K562 (cell line): ENCODE results near the gene AHCYL2. TPM values are rescaled to one million over a fixed set of nuclear protein-coding genes. Genes with fewer than 3 reads are reported as not detected.

Experiments used
- CBFB ChIP-seq: sonication (generic); formaldehyde crosslinking; IDR thresholded peaks from 2 replicates; pipeline ENCODE4 v1.4.0; 2020; ENCODE audit warnings: mild to moderate bottlenecking, missing genetic modification reagents
- CEBPG ChIP-seq, 3 experiments: fragments of 200-800 bp in 1 of 3; sonication (Bioruptor generic) in 1 of 3; sonication (generic) in 1 of 3; formaldehyde crosslinking in 1 of 3; IDR thresholded peaks in 2 of 3; conservative IDR thresholded peaks in 1 of 3; 2 replicates each; pipeline versions ENCODE4 v1.6.1 to v1.8.0; 2016 to 2022; ENCODE audit warnings: missing compliant biosample characterization in 2 of 3, missing genetic modification characterization in 2 of 3, mild to moderate bottlenecking in 1 of 3, missing genetic modification reagents in 1 of 3
- CREB1 ChIP-seq, 2 experiments: sonication (generic) in 1 of 2; formaldehyde crosslinking in 1 of 2; IDR thresholded peaks; 2 replicates each; pipeline versions ENCODE4 v1.6.1 to v1.8.0; 2012 to 2022; ENCODE audit warnings: inconsistent platforms in 1 of 2, mild to moderate bottlenecking in 1 of 2, missing genetic modification reagents in 1 of 2, moderate library complexity in 1 of 2
- CTBP1 ChIP-seq: fragments of 450-650 bp; IDR thresholded peaks from 2 replicates; pipeline ENCODE4 v1.6.1; 2016; ENCODE audit warnings: borderline replicate concordance
- CTCF ChIP-seq, 3 experiments: IDR thresholded peaks in 2 of 3; conservative IDR thresholded peaks in 1 of 3; 2 replicates each; pipeline ENCODE4 v1.5.1; 2011 to 2012; ENCODE audit warnings: low read length in 3 of 3, mild to moderate bottlenecking in 3 of 3, control low read depth in 2 of 3, improper control_type of control experiment in 1 of 3, inconsistent platforms in 1 of 3, low read depth in 1 of 3, mixed read lengths in 1 of 3, moderate library complexity in 1 of 3; ENCODE audit not compliant: insufficient read depth in 2 of 3
- DDX20 ChIP-seq: fragments of 450-650 bp; IDR thresholded peaks from 2 replicates; pipeline ENCODE4 v1.6.1; 2016; ENCODE audit warnings: missing genetic modification characterization, low read depth, mild to moderate bottlenecking, missing compliant biosample characterization, moderate library complexity
- ELF2 ChIP-seq: fragments of 250-450 bp; sonication (Bioruptor Pico); IDR thresholded peaks from 2 replicates; pipeline ENCODE4 v1.5.0; 2021; ENCODE audit warnings: mild to moderate bottlenecking
- ETV6 ChIP-seq, 3 experiments: fragments of 150-350 bp in 1 of 3; sonication (generic) in 1 of 3; formaldehyde crosslinking in 1 of 3; IDR thresholded peaks; 2 replicates each; pipeline versions ENCODE4 v1.6.1 to v1.8.0; 2014 to 2022; ENCODE audit warnings: borderline replicate concordance in 2 of 3, low read depth in 2 of 3, antibody characterized with exemption in 1 of 3, low read length in 1 of 3, mild to moderate bottlenecking in 1 of 3, missing genetic modification reagents in 1 of 3
- HDAC1 ChIP-seq, 2 experiments: fragments of 450-650 bp; IDR thresholded peaks; 2 replicates each; pipeline ENCODE4 v1.6.1; 2016 to 2017; ENCODE audit warnings: inconsistent platforms in 1 of 2, mild to moderate bottlenecking in 1 of 2, moderate library complexity in 1 of 2
- HNRNPUL1 ChIP-seq: fragments of 200-400 bp; formaldehyde crosslinking; IDR thresholded peaks from 2 replicates; pipeline ENCODE4 v1.6.1; 2017; ENCODE audit warnings: low read length
- KAT2B ChIP-seq: IDR thresholded peaks from one replicate; pipeline ENCODE4 v1.6.1; 2012; ENCODE audit warnings: low read depth, mild to moderate bottlenecking, control low read depth, inconsistent platforms, low read length, moderate library complexity
- KDM4B ChIP-seq, 2 experiments: fragments of 450-650 bp in 1 of 2; sonication (generic) in 1 of 2; IDR thresholded peaks; 2 replicates each; pipeline ENCODE4 v1.6.1; 2016 to 2017; ENCODE audit warnings: borderline replicate concordance in 2 of 2, antibody characterized with exemption in 1 of 2, low read depth in 1 of 2, mild to moderate bottlenecking in 1 of 2
- LCOR ChIP-seq: sonication (generic); formaldehyde crosslinking; IDR thresholded peaks from 2 replicates; pipeline ENCODE4 v1.8.0; 2022; ENCODE audit warnings: mild to moderate bottlenecking, missing genetic modification reagents
- MAFK ChIP-seq: IDR thresholded peaks from 2 replicates; pipeline ENCODE4 v1.6.1; 2011; ENCODE audit warnings: low read length, improper control_type of control experiment
- NCOA2 ChIP-seq, 2 experiments: fragments of 450-650 bp; IDR thresholded peaks; 2 replicates each; pipeline ENCODE4 v1.6.1; 2018; ENCODE audit warnings: mild to moderate bottlenecking in 2 of 2, moderate library complexity in 1 of 2; ENCODE audit not compliant: partially characterized antibody in 2 of 2
- NFE2 ChIP-seq: IDR thresholded peaks from 2 replicates; pipeline ENCODE4 v1.6.1; 2014; ENCODE audit warnings: antibody characterized with exemption, low read depth
- NR0B1 ChIP-seq: fragments of 450-650 bp; IDR thresholded peaks from one replicate; pipeline ENCODE4 v1.6.1; 2018; ENCODE audit warnings: mild to moderate bottlenecking, moderate library complexity; ENCODE audit not compliant: partially characterized antibody
- PCBP1 ChIP-seq: fragments of 200-400 bp; formaldehyde crosslinking; IDR thresholded peaks from 2 replicates; pipeline ENCODE4 v1.6.1; 2018; ENCODE audit warnings: mild to moderate bottlenecking, low read depth, low read length; ENCODE audit not compliant: poor library complexity, severe bottlenecking
- SPI1 ChIP-seq: IDR thresholded peaks from 2 replicates; pipeline ENCODE4 v1.6.1; 2011; ENCODE audit warnings: low read depth, low read length, control low read depth, borderline replicate concordance
- ZBTB8A ChIP-seq: fragments of 450-650 bp; IDR thresholded peaks from 2 replicates; pipeline ENCODE4 v1.6.1; 2018; ENCODE audit warnings: mild to moderate bottlenecking, moderate library complexity; ENCODE audit not compliant: partially characterized antibody
- ZNF175 ChIP-seq: fragments of 200-800 bp; sonication (Bioruptor generic); IDR thresholded peaks from 2 replicates; pipeline ENCODE4 v1.6.1; 2016; ENCODE audit warnings: low read depth, mild to moderate bottlenecking, missing genetic modification characterization, missing compliant biosample characterization
- ZNF274 ChIP-seq: IDR thresholded peaks from 2 replicates; pipeline ENCODE4 v1.6.1; 2011; ENCODE audit warnings: low read depth, mild to moderate bottlenecking, low read length, moderate library complexity, borderline replicate concordance
- ZSCAN29 ChIP-seq: fragments of 450-650 bp; IDR thresholded peaks from 2 replicates; pipeline ENCODE4 v1.6.1; 2017
- ZSCAN32 ChIP-seq: fragments of 450-650 bp; formaldehyde crosslinking; IDR thresholded peaks from 2 replicates; pipeline ENCODE4 v1.4.0; 2020; ENCODE audit warnings: mild to moderate bottlenecking, moderate library complexity
- polyA plus RNA-seq, 8 experiments: library from polyadenylated mRNA; depleted of rRNA in 4 of 8; stranded (reverse) in 5 of 8; unstranded in 3 of 8; fragments of >200 nt; fragmentation: Nextera tagmentation in 2 of 8; fragmentation: Illumina TruSeq in 1 of 8; extraction: Ambion mirVana in 2 of 8; extraction: Trizol in 1 of 8; gene quantifications; 2 replicates each; pipeline versions ENCODE4 v1.2.1 to v1.2.3, GENCODE V29; 2011 to 2014; ENCODE audit warnings: inconsistent platforms in 1 of 8, missing spikeins in 1 of 8
- total RNA-seq, 7 experiments: library from RNA; depleted of rRNA in 6 of 7; stranded (reverse); fragments of >200 nt in 6 of 7; fragmentation: Illumina TruSeq in 2 of 7; extraction: Trizol in 2 of 7; gene quantifications; 2 replicates each; pipeline versions ENCODE4 v1.2.1 to v1.2.3, GENCODE V29; 2011 to 2021; ENCODE audit warnings: low replicate concordance in 1 of 7

The AHCYL2 gene
- total and polyA plus RNA-seq, 9 of the 15 experiments (the other 6 are each of a cell fraction or from before 2014, with no cell fraction given) = 0.93 to 10.5 (median 5.2) TPM

GRCh38 chr7:129401967-129402860 lies 177.4 kb downstream of the AHCYL2 start (continued):
- TF ChIP-seq ZBTB8A (no peak), HNRNPUL1 (no peak), KDM4B (IDR thresholded peaks at IDR 0.05; ENCODE audit: borderline replicate concordance in 2 of 2, low read depth in 1 of 2) (no peak), CEBPG (CRISPR knock-in tag; IDR thresholded peaks at IDR 0.05) (no peak), CEBPG (tag; conservative IDR thresholded peaks at IDR 0.05 in 1 of 2, IDR thresholded peaks at IDR 0.05 in 1 of 2) (no peak), DDX20 (tag) (no peak), ZSCAN32 (CRISPR knock-in tag) (no peak), LCOR (CRISPR knock-in tag) (no peak), ZNF274 (no peak), ZNF175 (no peak), KAT2B (no peak), CREB1 (IDR thresholded peaks at IDR 0.05) (no peak), CREB1 (CRISPR knock-in tag; IDR thresholded peaks at IDR 0.05) (no peak), NR0B1 (no peak), ELF2 (CRISPR knock-in tag) (0 out of 2 replicates have a peak, but pooled peaks have one; percentile 18), SPI1 (no peak), NCOA2 (IDR thresholded peaks at IDR 0.05; ENCODE audit: partially characterized antibody in 2 of 2) (no peak), CTCF (IDR thresholded peaks at IDR 0.05 in 2 of 3, conservative IDR thresholded peaks at IDR 0.05 in 1 of 3; ENCODE audit: insufficient read depth in 2 of 3, low read depth in 1 of 3, low read length in 3 of 3) (peak; percentile 67 to 86 (median 68)), MAFK (peak; percentile 47; the same call in 1 of the 2 replicates), ZSCAN29 (no peak), CTBP1 (no peak), CBFB (CRISPR knock-in tag) (no peak), PCBP1 (no peak), HDAC1 (IDR thresholded peaks at IDR 0.05) (0 out of 4 replicates have a peak, but pooled peaks of 1 of the 2 experiments have one; percentile 36), ETV6 (IDR thresholded peaks at IDR 0.05; ENCODE audit: borderline replicate concordance in 1 of 2, low read depth in 2 of 2, low read length in 1 of 2) (no peak), ETV6 (CRISPR knock-in tag; IDR thresholded peaks at IDR 0.05; ENCODE audit: borderline replicate concordance) (no peak), NFE2 (no peak)
